ENCODE data around the gene MVK. TPM values are rescaled to one million over a fixed set of nuclear protein-coding genes. Genes with fewer than 3 reads are reported as not detected.

The MVK gene
- polyA plus RNA-seq, 1 donor from 2014 or later, result 2.6 TPM

Other genes with a start within 250 kb of the MVK start
- gene MYO1H, start 225.9 kb upstream of the MVK start, polyA plus RNA-seq, result not detected
- gene KCTD10, start 96.5 kb upstream of the MVK start, polyA plus RNA-seq, result 18.3 TPM
- 23.3 TPM for gene UBE3B, start 96.2 kb upstream of the MVK start, polyA plus RNA-seq
- gene MMAB, start 290 bp upstream of the MVK start, polyA plus RNA-seq, result 21.7 TPM
- gene FAM222A, start 140.0 kb downstream of the MVK start, polyA plus RNA-seq, result 0.10 TPM

All from IgD-negative memory B cell (primary cell).